Natural killer cell (primary cell): ENCODE data around the gene PIH1D1. TPM values are rescaled to one million over a fixed set of nuclear protein-coding genes. Genes with fewer than 3 reads are reported as not detected.

ENCODE experiments used
- ATAC-seq, 3 donors: fragments of 150-1000 bp in 2 of 3; fragments of 200-7000 bp in 1 of 3; cut with Tn5 transposase; 1 replicate in 1 of 3; 2 replicates in 2 of 3; pipeline ENCODE4 v1.10.0; 2021; ENCODE audit warnings: mild to moderate bottlenecking in 2 of 3, moderate library complexity in 2 of 3
- DNase-seq, 2 donors: peaks; one replicate each; pipeline versions ENCODE4 v3.0.0 to v3.0.0-alpha.2; 2013 to 2021; ENCODE audit warnings: mixed read lengths in 1 of 2
- H3K27ac ChIP-seq: one replicate; pipeline ENCODE4 v1.5.1; 2013; ENCODE audit warnings: mild to moderate bottlenecking, low read length
- H3K27me3 ChIP-seq: one replicate; pipeline ENCODE4 v1.6.1; 2013; ENCODE audit warnings: low read length; ENCODE audit not compliant: control insufficient read depth, insufficient read depth
- H3K36me3 ChIP-seq: one replicate; pipeline ENCODE4 v1.6.1; 2013; ENCODE audit warnings: low read length; ENCODE audit not compliant: control insufficient read depth, insufficient read depth
- H3K4me1 ChIP-seq: one replicate; pipeline ENCODE4 v1.6.1; 2013; ENCODE audit warnings: low read length; ENCODE audit not compliant: control insufficient read depth, insufficient read depth
- H3K4me3 ChIP-seq: one replicate; pipeline ENCODE4 v1.5.1; 2013; ENCODE audit warnings: low read length
- H3K9me3 ChIP-seq: one replicate; pipeline ENCODE4 v1.6.1; 2013; ENCODE audit warnings: low read length; ENCODE audit not compliant: control insufficient read depth, insufficient read depth
- H3K27ac Mint-ChIP-seq, 2 donors: one replicate each; pipeline ENCODE4 v1.8.0; 2022; ENCODE audit warnings: mild to moderate bottlenecking in 2 of 2, mixed read lengths in 2 of 2, moderate library complexity in 1 of 2
- H3K27me3 Mint-ChIP-seq, 2 donors: one replicate each; pipeline ENCODE4 v1.8.0; 2022; ENCODE audit warnings: low read depth in 2 of 2, mixed read lengths in 2 of 2
- H3K36me3 Mint-ChIP-seq: one replicate; pipeline ENCODE4 v1.8.0; 2022; ENCODE audit warnings: mixed read lengths
- H3K4me1 Mint-ChIP-seq, 2 donors: one replicate each; pipeline ENCODE4 v1.8.0; 2022; ENCODE audit warnings: mixed read lengths in 2 of 2
- H3K4me3 Mint-ChIP-seq: one replicate; pipeline ENCODE4 v1.8.0; 2022; ENCODE audit warnings: mild to moderate bottlenecking, moderate library complexity, mixed read lengths
- H3K9me3 Mint-ChIP-seq, 2 donors: one replicate each; pipeline ENCODE4 v1.8.0; 2022; ENCODE audit warnings: mixed read lengths in 2 of 2
- CTCF ChIP-seq: fragments of 200-600 bp; IDR thresholded peaks from one replicate; pipeline ENCODE4 v1.8.0; 2022; ENCODE audit warnings: antibody characterized with exemption
- WGBS: methylation state at CpG from one replicate; pipeline ENCODE4 v1.1.7; 2013; ENCODE audit warnings: missing lambda C conversion rate; ENCODE audit not compliant: insufficient coverage; 5-methylcytosine and 5-hydroxymethylcytosine counted together
- intact Hi-C: fragments of 100-400 bp; cut with micrococcal nuclease; formaldehyde crosslinking; loops from one replicate; pipeline ENCODE4 v1.14.2; 2022
- total RNA-seq, 4 donors: library from RNA; stranded (reverse); fragments of 120-200 nt in 1 of 4; gene quantifications; one replicate each; pipeline versions ENCODE4 v1.2.3 to v1.2.4, GENCODE V29; 2013 to 2022

Gene PIH1D1
- total RNA-seq, 3 donors from 2014 or later (not counting 1 experiment from before 2014, with no cell fraction given), result 112 to 149 (median 138) TPM

DNA sequence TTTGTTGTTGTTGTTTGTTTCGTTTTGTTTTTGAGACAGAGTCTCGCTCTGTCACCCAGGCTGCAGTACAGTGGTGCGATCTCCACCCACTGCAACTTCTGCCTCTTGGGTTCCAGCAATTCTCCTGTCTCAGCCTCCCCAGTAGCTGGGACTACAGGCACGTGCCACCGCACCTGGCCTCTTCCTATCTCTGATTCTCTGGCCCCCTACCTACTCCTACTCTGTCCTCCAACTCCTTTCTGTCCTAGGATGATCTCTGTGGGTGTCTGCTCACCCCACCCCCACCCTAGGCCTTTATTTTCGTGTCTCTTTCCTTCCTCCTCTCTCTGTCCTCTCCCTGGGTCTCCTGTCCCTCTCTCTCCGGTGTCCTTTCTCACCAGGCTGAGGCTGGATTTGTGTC lies 1.2 kb downstream of the PIH1D1 start:
- Mint-ChIP-seq H3K9me3 (no peaks in the 10 kb centered on the region), H3K27ac (peak overlapping the region; percentile 98 to 100), H3K4me3 (peak overlapping the region; percentile 99), H3K27me3 (no peaks in the 10 kb centered on the region), H3K4me1 (peaks cover 44 to 52% of the 10 kb centered on the region in 2 donors), H3K36me3 (no peaks in the 10 kb centered on the region)
- H3K9me3 ChIP-seq, result no peaks in the 10 kb centered on the region
- WGBS, result 85% methylated on average over 7 of the region's 7 CpGs
- no peak for DNase-seq
- peaks cover 40% of the 10 kb centered on the region for H3K4me1 ChIP-seq
- no peaks in the 10 kb centered on the region for H3K27me3 ChIP-seq
- intact Hi-C loops, result no loop called here
- H3K4me3 ChIP-seq, result no peak overlapping the region
- H3K27ac ChIP-seq, result no peak overlapping the region
- peaks cover 31% of the 10 kb centered on the region for H3K36me3 ChIP-seq
- no peak for TF ChIP-seq CTCF
- ATAC-seq, result no peak

- H3K27me3 ChIP-seq, result no peaks in the 10 kb centered on the region
- Mint-ChIP-seq H3K36me3 (no peaks in the 10 kb centered on the region), H3K27ac (peak overlapping the region; percentile 27 to 78), H3K4me1 (peaks cover 41 to 53% of the 10 kb centered on the region in 2 donors), H3K9me3 (no peaks in the 10 kb centered on the region), H3K4me3 (peak overlapping the region; percentile 45), H3K27me3 (no peaks in the 10 kb centered on the region)
- H3K9me3 ChIP-seq, result no peaks in the 10 kb centered on the region
- TF ChIP-seq CTCF, result no peak
- no peak for ATAC-seq
- H3K4me3 ChIP-seq, result no peak overlapping the region
- peaks cover 36% of the 10 kb centered on the region for H3K4me1 ChIP-seq
- peaks cover 31% of the 10 kb centered on the region for H3K36me3 ChIP-seq
- intact Hi-C loops, result no loop called here
- DNase-seq, result no peak
- no peak overlapping the region for H3K27ac ChIP-seq
- WGBS, result 99% methylated on average over 6 of the region's 6 CpGs
These were observed 3.2 kb downstream of the PIH1D1 start for GRCh38 chr19:49448432-49448786.

- Mint-ChIP-seq H3K4me3 (no peak overlapping the region), H3K9me3 (no peaks in the 10 kb centered on the region), H3K4me1 (peaks cover 37 to 53% of the 10 kb centered on the region in 2 donors), H3K27ac (peak overlapping the region in 1 of 2 donors; percentile 78), H3K36me3 (no peaks in the 10 kb centered on the region), H3K27me3 (no peaks in the 10 kb centered on the region)
- Histone ChIP-seq H3K4me1 (peaks cover 41% of the 10 kb centered on the region), H3K9me3 (no peaks in the 10 kb centered on the region), H3K36me3 (peaks cover 31% of the 10 kb centered on the region), H3K27ac (no peak overlapping the region), H3K4me3 (no peak overlapping the region), H3K27me3 (no peaks in the 10 kb centered on the region)
- intact Hi-C loops, result no loop called here
- WGBS, result 95% methylated on average over 32 of the region's 32 CpGs
- ATAC-seq (no peak), DNase-seq (no peak)
- no peak for TF ChIP-seq CTCF
These were observed 3.9 kb downstream of the PIH1D1 start for GRCh38 chr19:49447485-49448431.
